Liver (tissue), 9 donors: ENCODE data around the gene PRR36. TPM values are rescaled to one million over a fixed set of nuclear protein-coding genes. Genes with fewer than 3 reads are reported as not detected.
A peak's percentile ranks its signal among the peaks of the same experiment; 100 is the strongest.

Experiments
- DNase-seq: peaks from one replicate; pipeline ENCODE4 v3.0.0-alpha.2; 2017; ENCODE audit warnings: low spot score
- H3K27ac ChIP-seq, 2 donors: one replicate each; pipeline ENCODE4 v1.7.0; 2013; ENCODE audit warnings: inconsistent platforms in 2 of 2, low read length in 2 of 2, control low read depth in 1 of 2, low read depth in 1 of 2, mild to moderate bottlenecking in 1 of 2
- H3K27me3 ChIP-seq, 4 donors: one replicate each; pipeline versions ENCODE4 v1.6.1 to v1.7.0; 2013; ENCODE audit warnings: low read length in 3 of 4, inconsistent platforms in 1 of 4, mild to moderate bottlenecking in 1 of 4, moderate library complexity in 1 of 4; ENCODE audit not compliant: control insufficient read depth in 4 of 4, insufficient read depth in 4 of 4
- H3K36me3 ChIP-seq, 4 donors: one replicate each; pipeline versions ENCODE4 v1.6.1 to v1.7.0; 2013; ENCODE audit warnings: low read length in 3 of 4, mild to moderate bottlenecking in 3 of 4, low read depth in 1 of 4, moderate library complexity in 1 of 4; ENCODE audit not compliant: control insufficient read depth in 4 of 4, insufficient read depth in 3 of 4
- H3K4me1 ChIP-seq, 4 donors: one replicate each; pipeline versions ENCODE4 v1.6.1 to v1.7.0; 2013; ENCODE audit warnings: low read length in 3 of 4, mild to moderate bottlenecking in 3 of 4, moderate library complexity in 1 of 4; ENCODE audit not compliant: control insufficient read depth in 4 of 4, insufficient read depth in 4 of 4
- H3K4me3 ChIP-seq, 3 donors: one replicate each; pipeline versions ENCODE4 v1.6.1 to v1.7.0; 2013; ENCODE audit warnings: low read length in 3 of 3, control low read depth in 1 of 3, low read depth in 1 of 3, mild to moderate bottlenecking in 1 of 3
- H3K9ac ChIP-seq, 2 donors: one replicate each; pipeline ENCODE4 v1.7.0; 2013; ENCODE audit warnings: low read length in 2 of 2, mild to moderate bottlenecking in 2 of 2, moderate library complexity in 2 of 2, control low read depth in 1 of 2, low read depth in 1 of 2
- H3K9me3 ChIP-seq, 4 donors: one replicate each; pipeline versions ENCODE4 v1.6.1 to v1.7.0; 2013; ENCODE audit warnings: low read length in 3 of 4; ENCODE audit not compliant: control insufficient read depth in 4 of 4
- ATF3 ChIP-seq: IDR thresholded peaks from 2 replicates; pipeline ENCODE4 v1.6.1; 2016; ENCODE audit warnings: antibody characterized with exemption
- EGR1 ChIP-seq, 2 donors: IDR thresholded peaks; 2 replicates each; pipeline ENCODE4 v1.6.1; 2016 to 2018; ENCODE audit warnings: antibody characterized with exemption in 2 of 2, low read depth in 2 of 2
- GABPA ChIP-seq, 2 donors: IDR thresholded peaks in 1 of 2; conservative IDR thresholded peaks in 1 of 2; 2 replicates each; pipeline ENCODE4 v1.6.1; 2016; ENCODE audit warnings: antibody characterized with exemption in 2 of 2, mild to moderate bottlenecking in 1 of 2, moderate library complexity in 1 of 2
- HNF4A ChIP-seq, 2 donors: conservative IDR thresholded peaks; 2 replicates each; pipeline ENCODE4 v1.6.1; 2016; ENCODE audit warnings: antibody characterized with exemption in 2 of 2, mild to moderate bottlenecking in 2 of 2
- HNF4G ChIP-seq: IDR thresholded peaks from 2 replicates; pipeline ENCODE4 v1.6.1; 2016; ENCODE audit warnings: antibody characterized with exemption
- JUND ChIP-seq, 2 donors: IDR thresholded peaks; 2 replicates each; pipeline ENCODE4 v1.6.1; 2016; ENCODE audit warnings: antibody characterized with exemption in 2 of 2
- MAX ChIP-seq: IDR thresholded peaks from 2 replicates; pipeline ENCODE4 v1.6.1; 2016; ENCODE audit warnings: antibody characterized with exemption
- NR2F2 ChIP-seq: IDR thresholded peaks from 2 replicates; pipeline ENCODE4 v1.6.1; 2016; ENCODE audit warnings: antibody characterized with exemption
- RAD21 ChIP-seq, 2 donors: IDR thresholded peaks; 2 replicates each; pipeline ENCODE4 v1.6.1; 2016; ENCODE audit warnings: antibody characterized with exemption in 2 of 2, mild to moderate bottlenecking in 2 of 2
- REST ChIP-seq: IDR thresholded peaks from 2 replicates; pipeline ENCODE4 v1.6.1; 2016; ENCODE audit warnings: antibody characterized with exemption, mild to moderate bottlenecking
- SP1 ChIP-seq: IDR thresholded peaks from 2 replicates; pipeline ENCODE4 v1.6.1; 2018; ENCODE audit warnings: antibody characterized with exemption, mild to moderate bottlenecking
- WGBS: extraction: QIAGEN DNeasy Blood & Tissue Kit; methylation state at CpG from one replicate; pipeline ENCODE4 v1.1.7; 2013; 5-methylcytosine and 5-hydroxymethylcytosine counted together
- polyA plus RNA-seq, 2 donors: library from polyadenylated mRNA; stranded (reverse) in 1 of 2; unstranded in 1 of 2; fragments of 200-250 nt in 1 of 2; fragments of >200 nt in 1 of 2; fragmentation: Nextera tagmentation in 1 of 2; extraction: Ambion mirVana in 1 of 2; gene quantifications; one replicate each; pipeline versions ENCODE4 v1.2.1 to v1.2.3, GENCODE V29; 2013 to 2015
- total RNA-seq, 2 donors: library from RNA; depleted of rRNA; stranded (reverse); fragments of >200 nt; gene quantifications; one replicate each; pipeline ENCODE4 v1.2.3, GENCODE V29; 2014
- donor health status: healthy.
- donor health status: healthy.
- donor health status: healthy.
- donor health status: healthy.
- donor health status: healthy.

The PRR36 gene
- total and polyA plus RNA-seq, 4 donors, result 0.02 to 0.03 TPM; not detected in 2

- WGBS, result under 1% methylated on average over 104 of the region's 104 CpGs
- Histone ChIP-seq H3K9ac (no peak overlapping the region), H3K27me3 (no peaks in the 10 kb centered on the region), H3K27ac (no peak overlapping the region), H3K9me3 (no peaks in the 10 kb centered on the region), H3K36me3 (peaks cover 0 to 12% (median 5%) of the 10 kb centered on the region in 4 donors), H3K4me3 (peak overlapping the region in 1 of 3 donors; percentile 40), H3K4me1 (peaks cover 22 to 56% (median 33%) of the 10 kb centered on the region in 4 donors)
- TF ChIP-seq HNF4G, result no peak
- no peak for TF ChIP-seq ATF3
- TF ChIP-seq GABPA (IDR thresholded peaks at IDR 0.05 in 1 of 2, conservative IDR thresholded peaks at IDR 0.05 in 1 of 2), result no peak
- no peak for TF ChIP-seq REST
- no peak for TF ChIP-seq MAX
- no peak for TF ChIP-seq EGR1 (IDR thresholded peaks at IDR 0.05; ENCODE audit: low read depth in 2 of 2)
- TF ChIP-seq JUND (IDR thresholded peaks at IDR 0.05), result no peak
- DNase-seq, result peak; percentile 52
These were observed 42.1 kb upstream of the PRR36 start for GRCh38 chr19:7916103-7916954.

- Histone ChIP-seq H3K9me3 (no peaks in the 10 kb centered on the region), H3K36me3 (peaks cover 0 to 20% (median 10%) of the 10 kb centered on the region in 4 donors), H3K27ac (no peak overlapping the region), H3K9ac (no peak overlapping the region), H3K27me3 (no peaks in the 10 kb centered on the region), H3K4me1 (peaks cover 17 to 51% (median 29%) of the 10 kb centered on the region in 4 donors), H3K4me3 (peak overlapping the region in 1 of 3 donors; percentile 40)
- DNase-seq, result no peak
- WGBS, result 47% methylated on average over 24 of the region's 24 CpGs
- no peak for TF ChIP-seq HNF4A (conservative IDR thresholded peaks at IDR 0.05)
- TF ChIP-seq NR2F2, result no peak
- no peak for TF ChIP-seq HNF4G
- no peak for TF ChIP-seq REST
- no peak for TF ChIP-seq MAX
- TF ChIP-seq JUND (IDR thresholded peaks at IDR 0.05), result no peak
- TF ChIP-seq RAD21 (IDR thresholded peaks at IDR 0.05), result no peak
- no peak for TF ChIP-seq SP1
These were observed 41.3 kb upstream of the PRR36 start for GRCh38 chr19:7915250-7916102.
